ENCODE data around the gene POLR3GL. TPM values are rescaled to one million over a fixed set of nuclear protein-coding genes. Genes with fewer than 3 reads are reported as not detected.

POLR3GL gene
- total RNA-seq, 1 experiment from 2014 or later, result 2.9 TPM

- Mint-ChIP-seq H3K27me3 (ENCODE audit: insufficient read depth, unreplicated experiment) (no peaks in the 10 kb centered on the region), H3K36me3 (ENCODE audit: insufficient read depth, unreplicated experiment) (no peaks in the 10 kb centered on the region), H3K9me3 (ENCODE audit: unreplicated experiment) (no peaks in the 10 kb centered on the region), H3K4me3 (ENCODE audit: unreplicated experiment) (no peak overlapping the region), H3K27ac (ENCODE audit: unreplicated experiment) (no peak overlapping the region), H3K4me1 (ENCODE audit: low read depth, unreplicated experiment) (no peaks in the 10 kb centered on the region)
- POLR2A ChIA-PET, result no interaction called here
- intact Hi-C loops (cut with micrococcal nuclease; ENCODE audit: unreplicated experiment), result no loop called here
- DNase-seq, result no peak
- no peaks in the 10 kb centered on the region for H3K4me1 ChIP-seq
- H3K36me3 ChIP-seq (ENCODE audit: control insufficient read depth, insufficient read depth, low read length), result no peaks in the 10 kb centered on the region
- no peaks in the 10 kb centered on the region for H3K9me3 ChIP-seq
- H3K27me3 ChIP-seq (replicated peaks; ENCODE audit: control insufficient read depth, insufficient read depth, low read length), result no peaks in the 10 kb centered on the region
- CTCF ChIA-PET, result no interaction called here
- BruUV-seq (replicated peaks), result no TSS peak
- H3K4me3 ChIP-seq (ENCODE audit: low read depth, low read length), result no peak overlapping the region
- no peak for TF ChIP-seq CTCF (IDR thresholded peaks at IDR 0.05; ENCODE audit: insufficient read depth in 1 of 2, low read depth in 1 of 2, low read length in 1 of 2, severe bottlenecking in 1 of 2, unreplicated experiment in 1 of 2)
These were observed 21.6 kb upstream of the POLR3GL start for GRCh38 chr1:145942871-145943270.

GRCh38 chr1:145944532-145944931, 20.0 kb upstream of the POLR3GL start:
- CTCF ChIA-PET, result interaction anchor here (0.6 to 1.1 kb wide), 2 partner anchors 53 to 99 kb away, joined by 3 read pairs; partner anchors contain the start of gene NUDT17
- H3K36me3 ChIP-seq (ENCODE audit: control insufficient read depth, insufficient read depth, low read length), result no peaks in the 10 kb centered on the region
- Mint-ChIP-seq H3K27me3 (ENCODE audit: insufficient read depth, unreplicated experiment) (no peaks in the 10 kb centered on the region), H3K36me3 (ENCODE audit: insufficient read depth, unreplicated experiment) (no peaks in the 10 kb centered on the region), H3K4me3 (ENCODE audit: unreplicated experiment) (no peak overlapping the region), H3K4me1 (ENCODE audit: low read depth, unreplicated experiment) (no peaks in the 10 kb centered on the region), H3K9me3 (ENCODE audit: unreplicated experiment) (no peaks in the 10 kb centered on the region), H3K27ac (ENCODE audit: unreplicated experiment) (no peak overlapping the region)
- intact Hi-C loops (cut with micrococcal nuclease; ENCODE audit: unreplicated experiment), result no loop called here
- POLR2A ChIA-PET, result no interaction called here
- BruUV-seq (replicated peaks), result no TSS peak
- TF ChIP-seq CTCF (IDR thresholded peaks at IDR 0.05; ENCODE audit: insufficient read depth in 1 of 2, low read depth in 1 of 2, low read length in 1 of 2, severe bottlenecking in 1 of 2, unreplicated experiment in 1 of 2), result no peak
- H3K4me3 ChIP-seq (ENCODE audit: low read depth, low read length), result no peak overlapping the region
- no peaks in the 10 kb centered on the region for H3K9me3 ChIP-seq
- no peaks in the 10 kb centered on the region for H3K4me1 ChIP-seq
- no peak for DNase-seq
- no peaks in the 10 kb centered on the region for H3K27me3 ChIP-seq (replicated peaks; ENCODE audit: control insufficient read depth, insufficient read depth, low read length)

- Mint-ChIP-seq H3K36me3 (ENCODE audit: insufficient read depth, unreplicated experiment) (no peaks in the 10 kb centered on the region), H3K27me3 (ENCODE audit: insufficient read depth, unreplicated experiment) (no peaks in the 10 kb centered on the region), H3K27ac (ENCODE audit: unreplicated experiment) (no peak overlapping the region), H3K4me1 (ENCODE audit: low read depth, unreplicated experiment) (no peaks in the 10 kb centered on the region), H3K4me3 (ENCODE audit: unreplicated experiment) (no peak overlapping the region), H3K9me3 (ENCODE audit: unreplicated experiment) (no peaks in the 10 kb centered on the region)
- ChIA-PET POLR2A (no interaction called here), CTCF (no interaction called here)
- Histone ChIP-seq H3K9me3 (no peaks in the 10 kb centered on the region), H3K27me3 (replicated peaks; ENCODE audit: control insufficient read depth, insufficient read depth, low read length) (no peaks in the 10 kb centered on the region), H3K4me1 (no peaks in the 10 kb centered on the region), H3K4me3 (ENCODE audit: low read depth, low read length) (no peak overlapping the region), H3K36me3 (ENCODE audit: control insufficient read depth, insufficient read depth, low read length) (no peaks in the 10 kb centered on the region)
- BruUV-seq (replicated peaks), result no TSS peak
- no peak for TF ChIP-seq CTCF (IDR thresholded peaks at IDR 0.05; ENCODE audit: insufficient read depth in 1 of 2, low read depth in 1 of 2, low read length in 1 of 2, severe bottlenecking in 1 of 2, unreplicated experiment in 1 of 2)
- DNase-seq, result no peak
- intact Hi-C loops (cut with micrococcal nuclease; ENCODE audit: unreplicated experiment), result no loop called here
These were observed 18.0 kb upstream of the POLR3GL start for GRCh38 chr1:145946477-145946986.
